HepG2 (cell line): ENCODE measurements around the gene TXNRD2. TPM values are rescaled to one million over a fixed set of nuclear protein-coding genes. Genes with fewer than 3 reads are reported as not detected.
A peak's percentile ranks its signal among the peaks of the same experiment; 100 is the strongest.

ENCODE experiments used
- ARID5B ChIP-seq: IDR thresholded peaks from 2 replicates; pipeline ENCODE4 v1.4.0; 2020; ENCODE audit warnings: mild to moderate bottlenecking, missing genetic modification reagents
- ASH2L ChIP-seq: fragments of 300-600, 200-600 bp; sonication (generic); IDR thresholded peaks from 2 replicates; pipeline ENCODE4 v1.7.0; 2017; ENCODE audit warnings: low read depth, mild to moderate bottlenecking, moderate library complexity, mixed read lengths, low read length; ENCODE audit not compliant: insufficient read length
- CENPX ChIP-seq: sonication (generic); formaldehyde crosslinking; IDR thresholded peaks from 2 replicates; pipeline ENCODE4 v1.9.0; 2021; ENCODE audit warnings: mild to moderate bottlenecking, missing genetic modification reagents, moderate library complexity
- FOXP1 ChIP-seq, 2 experiments: fragments of 450-650 bp in 1 of 2; IDR thresholded peaks; 2 replicates each; pipeline ENCODE4 v1.6.1; 2017 to 2018; ENCODE audit warnings: antibody characterized with exemption in 1 of 2
- GATAD1 ChIP-seq: IDR thresholded peaks from 2 replicates; pipeline ENCODE4 v1.6.1; 2016; ENCODE audit warnings: missing genetic modification reagents, missing compliant biosample characterization
- MTA1 ChIP-seq: sonication (generic); formaldehyde crosslinking; IDR thresholded peaks from 2 replicates; pipeline ENCODE4 v1.4.0; 2020; ENCODE audit warnings: missing genetic modification reagents, mild to moderate bottlenecking, borderline replicate concordance
- MTF2 ChIP-seq: sonication (generic); formaldehyde crosslinking; IDR thresholded peaks from 2 replicates; pipeline ENCODE4 v1.5.0; 2020; ENCODE audit warnings: missing genetic modification reagents, borderline replicate concordance
- NFIC ChIP-seq: IDR thresholded peaks from 2 replicates; pipeline ENCODE4 v1.6.1; 2012; ENCODE audit warnings: mild to moderate bottlenecking, low read length, inconsistent platforms
- NR1H2 ChIP-seq: sonication (generic); formaldehyde crosslinking; IDR thresholded peaks from 2 replicates; pipeline ENCODE4 v1.8.1; 2022; ENCODE audit warnings: low read depth, missing genetic modification reagents, borderline replicate concordance
- NRL ChIP-seq: sonication (generic); formaldehyde crosslinking; IDR thresholded peaks from 2 replicates; pipeline ENCODE4 v1.5.0; 2020; ENCODE audit warnings: missing genetic modification reagents, mild to moderate bottlenecking, moderate library complexity, borderline replicate concordance
- RCOR2 ChIP-seq: IDR thresholded peaks from 2 replicates; pipeline ENCODE4 v1.6.1; 2016; ENCODE audit warnings: missing biosample characterization, missing genetic modification reagents
- RORA ChIP-seq: sonication (generic); formaldehyde crosslinking; IDR thresholded peaks from 2 replicates; pipeline ENCODE4 v1.5.0; 2020; ENCODE audit warnings: mild to moderate bottlenecking, missing genetic modification reagents, moderate library complexity
- SCMH1 ChIP-seq: sonication (generic); formaldehyde crosslinking; IDR thresholded peaks from 2 replicates; pipeline ENCODE4 v1.9.0; 2021; ENCODE audit warnings: missing genetic modification reagents, mild to moderate bottlenecking, borderline replicate concordance
- ZFP37 ChIP-seq: sonication (generic); formaldehyde crosslinking; IDR thresholded peaks from 2 replicates; pipeline ENCODE4 v1.4.0; 2020; ENCODE audit warnings: missing genetic modification reagents, borderline replicate concordance
- ZNF326 ChIP-seq: sonication (generic); formaldehyde crosslinking; IDR thresholded peaks from 2 replicates; pipeline ENCODE4 v1.4.0; 2020; ENCODE audit warnings: missing genetic modification reagents, borderline replicate concordance
- ZNF331 ChIP-seq: sonication (generic); formaldehyde crosslinking; IDR thresholded peaks from 2 replicates; pipeline ENCODE4 v1.4.0; 2020; ENCODE audit warnings: missing genetic modification reagents
- ZNF335 ChIP-seq: sonication (generic); formaldehyde crosslinking; IDR thresholded peaks from 2 replicates; pipeline ENCODE4 v1.4.0; 2020; ENCODE audit warnings: missing genetic modification reagents
- ZNF446 ChIP-seq: sonication (generic); formaldehyde crosslinking; IDR thresholded peaks from 2 replicates; pipeline ENCODE4 v1.5.0; 2020; ENCODE audit warnings: mild to moderate bottlenecking, missing genetic modification reagents
- ZNF652 ChIP-seq: IDR thresholded peaks from 2 replicates; pipeline ENCODE4 v1.6.1; 2016; ENCODE audit warnings: low read depth, borderline replicate concordance
- polyA plus RNA-seq, 8 experiments: library from polyadenylated mRNA; depleted of rRNA in 3 of 8; stranded (reverse) in 7 of 8; unstranded in 1 of 8; fragments of >200 nt; fragmentation: Illumina TruSeq in 4 of 8; extraction: Trizol in 4 of 8; gene quantifications; 2 replicates each; pipeline versions ENCODE4 v1.2.1 to v1.2.3, GENCODE V29; 2011 to 2016; ENCODE audit warnings: low read depth in 4 of 8, missing spikeins in 1 of 8, mixed read lengths in 1 of 8; ENCODE audit not compliant: insufficient read depth in 1 of 8
- total RNA-seq, 5 experiments: library from RNA; depleted of rRNA; stranded (reverse); fragments of >200 nt; fragmentation: Illumina TruSeq; extraction: Trizol; gene quantifications; 2 replicates each; pipeline ENCODE4 v1.2.3, GENCODE V29; 2016; ENCODE audit warnings: low read depth in 1 of 5
- TF ChIP-seq, protein P1 (sequence below): sonication (generic); formaldehyde crosslinking; IDR thresholded peaks from 2 replicates; pipeline ENCODE4 v1.8.0; 2022; ENCODE audit warnings: mild to moderate bottlenecking, missing genetic modification reagents; ENCODE audit not compliant: insufficient replicate concordance
- TF ChIP-seq, protein P2 (sequence below): sonication (generic); formaldehyde crosslinking; IDR thresholded peaks from 2 replicates; pipeline ENCODE4 v1.8.1; 2023; ENCODE audit warnings: mild to moderate bottlenecking, inconsistent platforms, moderate library complexity, missing genetic modification reagents, borderline replicate concordance
- TF ChIP-seq, protein P3 (sequence below): sonication (generic); formaldehyde crosslinking; IDR thresholded peaks from 2 replicates; pipeline ENCODE4 v1.5.0; 2020; ENCODE audit warnings: missing genetic modification reagents

The TXNRD2 gene
- total and polyA plus RNA-seq, 2 of the 13 experiments (the other 11 are each of a cell fraction or from before 2014, with no cell fraction given), result 17.5 to 18.6 TPM

DNA sequence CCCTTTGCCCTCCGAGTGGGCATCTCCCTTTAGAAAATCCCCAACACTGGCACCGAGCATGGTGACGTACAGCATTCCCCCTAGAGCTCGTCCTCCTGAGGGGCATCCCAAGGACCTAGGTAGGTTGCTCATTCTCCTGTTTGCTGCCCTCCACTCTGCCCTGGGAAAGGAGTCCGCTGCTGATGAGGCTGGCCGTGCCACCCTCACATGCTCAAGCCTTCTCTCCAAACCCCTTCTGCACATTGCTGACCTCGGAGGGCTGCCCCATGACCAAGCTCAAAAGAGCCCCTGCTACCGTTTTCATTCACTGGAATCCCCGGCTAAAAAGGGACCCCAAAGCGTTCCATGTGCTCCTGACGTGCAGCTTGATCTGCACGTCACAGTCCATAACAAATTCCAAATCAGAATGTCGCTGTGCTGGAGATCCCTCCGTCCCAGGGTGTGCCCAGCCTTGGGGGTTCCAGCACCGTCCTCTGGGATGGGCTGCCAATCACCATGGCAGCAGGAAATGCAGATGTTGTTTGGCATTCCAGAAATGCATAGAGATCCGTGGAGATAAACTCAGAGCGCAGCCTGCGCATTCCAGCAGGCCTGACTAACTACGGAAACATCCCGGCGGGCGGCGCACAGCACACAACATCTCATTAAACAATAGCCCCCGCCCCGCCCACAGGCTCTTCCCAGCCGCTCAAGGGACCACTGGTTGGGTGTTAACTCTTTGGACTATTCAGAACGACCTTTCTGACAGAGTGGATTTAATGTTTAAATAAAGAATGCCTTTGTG lies 60.6 kb downstream of the TXNRD2 start (continued):
- TF ChIP-seq RORA (CRISPR knock-in tag) (no peak), NFIC (no peak), ZFP37 (CRISPR knock-in tag) (0 out of 2 replicates have a peak, but pooled peaks have one; percentile 16), ARID5B (CRISPR knock-in tag) (peak; percentile 86; the same call in 1 of the 2 replicates), FOXP1 (IDR thresholded peaks at IDR 0.05) (peak; percentile 58; the same call in 1 of the 2 replicates), FOXP1 (CRISPR knock-in tag; IDR thresholded peaks at IDR 0.05) (peak; percentile 80), SCMH1 (no peak), MTA1 (CRISPR knock-in tag) (0 out of 2 replicates have a peak, but pooled peaks have one; percentile 27), NR1H2 (no peak), ZNF446 (CRISPR knock-in tag) (no peak), CENPX (CRISPR knock-in tag) (no peak), MTF2 (CRISPR knock-in tag) (0 out of 2 replicates have a peak, but pooled peaks have one; percentile 16), ASH2L (peak; percentile 51), NRL (CRISPR knock-in tag) (no peak), ZNF652 (CRISPR knock-in tag) (peak; percentile 94), RCOR2 (no peak; the same call in 1 of the 2 replicates), ZNF335 (CRISPR knock-in tag) (no peak), ZNF326 (CRISPR knock-in tag) (no peak), GATAD1 (CRISPR knock-in tag) (peak; percentile 47; the same call in 1 of the 2 replicates), ZNF331 (CRISPR knock-in tag) (no peak; the same call in 1 of the 2 replicates)
- TF ChIP-seq, protein P1, sequence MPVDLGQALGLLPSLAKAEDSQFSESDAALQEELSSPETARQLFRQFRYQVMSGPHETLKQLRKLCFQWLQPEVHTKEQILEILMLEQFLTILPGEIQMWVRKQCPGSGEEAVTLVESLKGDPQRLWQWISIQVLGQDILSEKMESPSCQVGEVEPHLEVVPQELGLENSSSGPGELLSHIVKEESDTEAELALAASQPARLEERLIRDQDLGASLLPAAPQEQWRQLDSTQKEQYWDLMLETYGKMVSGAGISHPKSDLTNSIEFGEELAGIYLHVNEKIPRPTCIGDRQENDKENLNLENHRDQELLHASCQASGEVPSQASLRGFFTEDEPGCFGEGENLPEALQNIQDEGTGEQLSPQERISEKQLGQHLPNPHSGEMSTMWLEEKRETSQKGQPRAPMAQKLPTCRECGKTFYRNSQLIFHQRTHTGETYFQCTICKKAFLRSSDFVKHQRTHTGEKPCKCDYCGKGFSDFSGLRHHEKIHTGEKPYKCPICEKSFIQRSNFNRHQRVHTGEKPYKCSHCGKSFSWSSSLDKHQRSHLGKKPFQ, result no peak
- TF ChIP-seq, protein P2, sequence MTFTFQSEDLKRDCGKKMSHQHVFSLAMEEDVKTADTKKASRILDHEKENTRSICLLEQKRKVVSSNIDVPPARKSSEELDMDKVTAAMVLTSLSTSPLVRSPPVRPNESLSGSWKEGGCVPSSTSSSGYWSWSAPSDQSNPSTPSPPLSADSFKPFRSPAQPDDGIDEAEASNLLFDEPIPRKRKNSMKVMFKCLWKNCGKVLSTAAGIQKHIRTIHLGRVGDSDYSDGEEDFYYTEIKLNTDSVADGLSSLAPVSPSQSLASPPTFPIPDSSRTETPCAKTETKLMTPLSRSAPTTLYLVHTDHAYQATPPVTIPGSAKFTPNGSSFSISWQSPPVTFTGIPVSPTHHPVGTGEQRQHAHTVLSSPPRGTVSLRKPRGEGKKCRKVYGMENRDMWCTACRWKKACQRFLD, result no peak
- TF ChIP-seq, protein P3, sequence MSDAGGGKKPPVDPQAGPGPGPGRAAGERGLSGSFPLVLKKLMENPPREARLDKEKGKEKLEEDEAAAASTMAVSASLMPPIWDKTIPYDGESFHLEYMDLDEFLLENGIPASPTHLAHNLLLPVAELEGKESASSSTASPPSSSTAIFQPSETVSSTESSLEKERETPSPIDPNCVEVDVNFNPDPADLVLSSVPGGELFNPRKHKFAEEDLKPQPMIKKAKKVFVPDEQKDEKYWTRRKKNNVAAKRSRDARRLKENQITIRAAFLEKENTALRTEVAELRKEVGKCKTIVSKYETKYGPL (CRISPR knock-in tag), result no peak
